GDM1 (cell line): ENCODE results near the gene RASGRF2.
"Not testable (repeated sequence)": the region's sequence is repeated elsewhere in the genome, so short reads cannot be mapped to it uniquely, and the experiment has no call there.

Source experiments
- DNase-seq: peaks from one replicate; lab custom pipeline; 2025; lab: John Stamatoyannopoulos, UW

Gene RASGRF2

GRCh38 chr5:81069990-81070389, 109.8 kb downstream of the RASGRF2 start:
- no peak for DNase-seq

GRCh38 chr5:81070571-81071255, 110.5 kb downstream of the RASGRF2 start:
- DNase-seq = no peak

GRCh38 chr5:81075041-81075440, 114.9 kb downstream of the RASGRF2 start:
- no peak for DNase-seq

GRCh38 chr5:81077105-81077504, 116.9 kb downstream of the RASGRF2 start:
- DNase-seq = no peak

GRCh38 chr5:81078930-81079329, 118.8 kb downstream of the RASGRF2 start:
- DNase-seq = no peak

DNA sequence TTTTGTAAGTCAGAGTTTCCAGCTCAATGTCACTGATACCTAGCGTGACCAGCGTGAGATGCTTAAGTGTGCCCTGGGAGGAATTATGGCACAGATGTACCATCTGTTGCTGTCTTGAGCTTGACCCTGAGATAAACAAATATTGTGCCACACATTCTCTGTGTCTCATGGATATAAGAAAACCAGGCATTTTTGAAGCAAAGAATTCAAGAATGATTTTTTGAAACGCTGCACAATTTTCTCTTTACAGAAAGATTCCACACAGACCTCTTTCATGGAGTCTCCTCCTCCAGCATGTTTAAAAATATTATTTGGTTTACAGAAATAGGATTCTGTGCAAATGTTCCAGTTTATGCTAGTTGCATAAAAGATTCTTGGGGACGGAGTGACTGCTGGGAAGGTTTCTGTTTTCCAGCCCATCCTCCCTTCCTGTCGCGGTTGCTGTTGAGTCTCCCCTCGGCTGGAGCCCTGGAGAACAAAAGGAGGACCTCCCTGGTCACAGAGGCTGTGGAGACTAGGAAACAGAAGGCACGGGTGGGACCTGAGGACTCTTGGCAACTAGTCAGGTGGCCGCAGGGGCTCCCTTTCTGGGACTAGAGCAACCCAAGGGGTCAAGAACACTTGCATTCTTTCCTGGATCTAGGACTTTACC, 120.8 kb downstream of the RASGRF2 start:
- DNase-seq = no peak

DNA sequence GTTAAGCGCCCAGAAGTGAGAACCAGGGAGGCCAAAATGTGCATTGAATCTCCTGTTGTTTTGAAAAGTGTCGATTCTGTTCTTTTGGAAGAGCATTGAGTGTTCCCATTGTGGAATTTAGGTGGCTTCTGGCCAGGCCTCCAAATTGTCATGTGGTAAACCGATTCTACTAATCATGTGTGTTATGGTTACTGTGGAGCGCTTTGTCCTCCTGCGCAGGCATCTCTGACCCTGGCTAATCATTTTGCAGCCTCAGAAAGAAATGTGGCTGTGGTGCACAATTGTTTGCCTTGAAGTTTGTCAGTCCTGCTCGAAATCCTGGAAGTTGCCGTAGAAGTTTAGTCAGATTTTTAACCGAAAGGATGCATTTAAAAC, 121.3 kb downstream of the RASGRF2 start:
- DNase-seq = no peak

GRCh38 chr5:81086881-81087281, 126.7 kb downstream of the RASGRF2 start:
- no peak for DNase-seq

GRCh38 chr5:81091199-81091598, 131.0 kb downstream of the RASGRF2 start:
- DNase-seq = no peak

GRCh38 chr5:81093536-81094196, 133.5 kb downstream of the RASGRF2 start:
- DNase-seq = no peak

- DNase-seq = no peak
Observed at GRCh38 chr5:81095835-81096234, 135.7 kb downstream of the RASGRF2 start.

GRCh38 chr5:81097713-81098112, 137.6 kb downstream of the RASGRF2 start:
- DNase-seq = no peak

DNA sequence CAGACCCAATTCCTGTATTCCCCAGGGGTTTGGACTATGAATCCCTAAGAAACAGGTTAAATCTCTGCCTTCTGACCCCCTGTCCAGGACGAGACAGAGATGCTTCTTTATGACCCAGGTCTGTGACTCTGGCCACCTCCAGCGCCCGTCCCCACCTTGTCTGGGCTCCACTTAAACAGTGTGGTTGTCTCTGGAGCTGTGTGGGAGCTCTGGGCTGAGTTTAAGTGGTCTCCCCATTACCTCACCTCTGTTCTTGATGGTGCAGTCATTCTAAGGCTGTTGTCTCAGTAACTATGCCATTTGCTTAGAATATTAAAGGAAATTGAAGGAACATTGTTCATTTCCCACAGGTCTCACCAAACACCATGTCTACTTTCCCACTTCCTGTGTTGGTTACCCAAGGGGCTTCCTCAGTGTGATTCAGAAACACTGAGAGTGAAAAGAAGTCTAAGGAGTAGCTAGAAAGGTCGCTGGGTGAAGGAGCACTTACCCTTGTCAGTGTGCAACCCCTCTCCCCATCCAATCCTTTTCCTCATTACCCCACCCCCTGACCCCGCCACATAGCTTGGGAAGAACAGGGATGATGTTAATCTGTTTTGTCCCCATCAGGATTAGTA, 145.2 kb downstream of the RASGRF2 start:
- DNase-seq = no peak

DNA sequence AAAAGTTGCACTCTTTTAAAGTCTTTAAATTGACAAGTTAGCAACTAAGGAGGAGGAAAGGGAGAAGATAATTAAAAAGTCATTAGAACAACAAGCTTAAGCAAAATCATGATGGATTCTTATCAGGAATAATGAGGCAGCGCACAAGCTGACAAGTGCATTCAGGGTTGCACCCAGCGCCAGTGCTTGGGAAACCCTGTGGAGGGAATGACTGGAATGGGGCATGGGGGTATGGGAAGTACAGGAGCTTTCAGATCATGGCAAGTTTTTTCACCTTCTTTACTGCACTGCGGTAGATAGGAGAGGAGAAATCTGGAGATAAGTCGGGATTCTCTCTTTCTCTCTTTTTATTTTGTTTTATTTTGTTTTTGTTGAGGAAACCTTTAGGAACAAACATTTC, 155.1 kb downstream of the RASGRF2 start:
- no peak for DNase-seq

DNA sequence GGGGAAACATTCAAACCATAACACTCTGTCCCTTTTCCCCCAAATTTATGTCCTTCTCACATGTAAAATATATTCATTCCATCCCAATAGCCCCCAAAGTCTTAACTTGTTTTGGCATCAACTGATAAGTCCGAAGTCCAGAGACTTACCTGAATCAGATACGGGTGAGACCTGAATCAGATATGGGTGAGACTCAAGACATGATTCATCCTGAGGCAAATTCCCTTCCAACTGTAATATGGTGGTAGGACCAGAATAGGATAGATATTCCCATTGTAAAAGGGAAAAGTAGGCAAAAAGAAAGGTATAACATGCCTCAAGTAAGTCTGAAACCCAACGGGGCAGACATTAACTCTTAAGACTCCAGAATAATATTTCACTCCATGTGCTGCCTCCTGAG, 157.4 kb downstream of the RASGRF2 start:
- DNase-seq = no peak

DNA sequence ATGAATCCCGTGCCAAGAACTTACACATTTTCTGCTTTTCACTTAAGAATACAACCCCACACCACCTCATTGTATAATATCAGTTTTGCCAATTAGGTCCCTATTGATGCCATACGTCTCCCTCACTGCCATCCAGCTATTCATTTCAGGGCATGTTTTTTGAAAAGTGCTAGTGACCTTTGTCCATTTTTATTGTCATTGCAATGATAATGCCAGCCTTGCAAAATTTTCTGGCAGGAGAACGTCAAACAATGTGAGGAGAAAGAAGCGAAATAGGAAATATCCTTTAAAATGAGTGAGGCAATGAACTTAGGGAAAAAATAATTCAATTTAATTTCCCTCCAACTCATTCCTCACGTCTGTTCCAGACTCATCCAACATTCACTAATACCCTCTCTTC, 161.1 kb downstream of the RASGRF2 start:
- no peak for DNase-seq

GRCh38 chr5:81121836-81122630, 161.9 kb downstream of the RASGRF2 start:
- no peak for DNase-seq

DNA sequence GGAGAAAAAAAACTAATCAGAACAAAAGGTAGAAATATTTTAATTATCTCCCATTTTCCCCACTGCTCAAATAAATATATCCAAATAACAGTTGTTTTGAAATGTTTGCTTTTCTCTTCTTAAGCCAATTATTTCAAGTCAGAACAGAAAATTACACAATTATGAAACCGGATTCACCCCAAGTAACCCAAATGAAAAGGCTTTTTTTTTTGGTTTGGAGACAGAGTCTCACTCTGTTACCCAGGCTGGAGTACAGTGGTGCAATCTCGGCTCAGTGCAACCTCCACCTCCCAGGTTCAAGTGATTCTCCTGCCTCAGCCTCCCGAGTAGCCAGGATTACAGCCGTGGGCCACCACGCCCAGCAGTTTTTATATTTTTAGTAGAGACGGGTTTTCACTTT, 164.5 kb downstream of the RASGRF2 start:
- DNase-seq = not testable (repeated sequence)

GRCh38 chr5:81125959-81126358, 165.8 kb downstream of the RASGRF2 start:
- no peak for DNase-seq

- DNase-seq = no peak
Observed at GRCh38 chr5:81128416-81128815, 168.3 kb downstream of the RASGRF2 start.

DNA sequence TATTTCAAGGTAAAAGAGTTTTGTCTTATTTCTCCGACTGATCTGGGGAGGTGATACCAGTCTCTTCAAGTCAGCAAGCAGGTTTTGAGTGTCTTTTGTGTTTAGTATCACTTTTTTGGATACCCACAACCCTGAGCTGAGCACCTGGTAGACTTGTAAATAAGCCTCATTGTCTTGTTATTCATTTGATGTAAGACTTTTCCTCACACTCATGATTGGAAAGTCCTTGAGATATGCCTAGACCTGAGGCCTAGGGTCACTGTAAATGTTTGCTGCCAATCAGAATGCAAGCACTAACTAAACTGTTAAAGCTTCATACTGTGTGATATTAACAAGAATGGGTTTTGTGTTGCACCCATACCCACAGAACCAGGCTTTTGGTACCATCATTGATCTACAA, 172.2 kb downstream of the RASGRF2 start:
- no peak for DNase-seq

GRCh38 chr5:81134066-81134465, 173.9 kb downstream of the RASGRF2 start:
- no peak for DNase-seq
